ENCODE measurements around the gene CASZ1.

CASZ1 gene

DNA sequence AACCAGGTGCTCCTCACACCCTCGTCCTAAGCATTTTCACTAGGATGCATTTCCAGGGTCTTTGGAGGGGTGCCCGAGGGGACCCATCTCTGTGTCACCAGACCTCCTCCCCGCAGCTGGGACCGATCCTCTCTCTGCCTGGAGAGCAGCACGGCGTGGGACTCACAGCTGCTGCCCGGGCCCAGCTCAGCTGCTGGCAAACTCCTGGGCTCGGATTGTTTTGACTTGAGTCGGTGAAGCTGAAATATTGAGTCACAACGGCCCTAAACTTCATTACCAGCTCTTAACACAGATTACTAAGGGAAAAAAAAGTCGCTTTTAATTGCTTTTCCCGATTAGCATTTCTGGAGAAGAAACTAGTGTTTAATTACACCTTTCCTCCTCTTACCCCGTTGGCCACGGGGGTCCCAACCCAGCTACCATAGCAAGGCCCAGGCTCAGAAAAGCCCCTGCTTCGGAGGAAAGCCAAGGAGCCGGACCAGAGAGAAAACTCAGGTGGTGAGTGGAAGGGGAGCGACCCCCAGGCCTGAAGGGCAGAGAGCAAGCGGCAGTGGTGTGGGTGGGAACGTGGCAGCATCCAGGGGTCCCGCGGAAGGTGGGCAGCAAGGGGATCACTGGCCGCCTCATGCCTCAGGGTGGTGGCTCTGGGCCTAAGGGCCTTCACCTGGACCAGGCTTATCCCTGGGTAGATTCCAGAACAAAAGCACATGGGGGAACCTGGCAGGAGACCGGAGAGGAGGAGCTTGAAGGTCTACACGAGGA is 41.7 kb downstream of the CASZ1 start:
- DNase-seq (ENCODE audit: insufficient read length) (no peak), FAIRE-seq (no peak)
- TF ChIP-seq POLR2AphosphoS5 (IDR thresholded peaks at IDR 0.05; ENCODE audit: low read depth, low read length) (no peak), TAF1 (IDR thresholded peaks at IDR 0.05; ENCODE audit: borderline replicate concordance, low read depth, low read length) (no peak), POLR2A (IDR thresholded peaks at IDR 0.05; ENCODE audit: low read depth, low read length) (no peak)

DNA sequence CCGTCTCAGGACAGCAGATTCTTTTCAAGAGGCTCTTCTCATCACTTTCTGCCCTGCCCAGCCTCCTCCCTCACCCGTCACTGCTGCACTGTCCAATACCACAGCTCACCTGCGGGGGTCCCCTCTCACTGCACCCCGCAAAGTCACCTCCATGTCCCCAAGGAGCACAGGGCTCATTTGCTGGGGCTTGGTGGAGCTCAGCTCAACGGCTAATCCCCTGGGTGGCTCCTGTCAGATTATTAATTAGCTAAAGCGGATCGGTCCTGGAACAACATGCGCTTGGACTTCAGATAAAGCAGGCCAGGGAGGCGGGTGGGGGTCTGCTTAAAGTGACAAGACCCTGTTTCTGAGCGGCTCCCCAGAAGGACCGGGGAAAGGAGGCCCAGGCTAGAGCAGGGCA is 43.1 kb downstream of the CASZ1 start:
- TF ChIP-seq TAF1 (IDR thresholded peaks at IDR 0.05; ENCODE audit: borderline replicate concordance, low read depth, low read length) (no peak), POLR2AphosphoS5 (IDR thresholded peaks at IDR 0.05; ENCODE audit: low read depth, low read length) (no peak), POLR2A (IDR thresholded peaks at IDR 0.05; ENCODE audit: low read depth, low read length) (no peak)
- FAIRE-seq (no peak), DNase-seq (ENCODE audit: insufficient read length) (no peak)

DNA sequence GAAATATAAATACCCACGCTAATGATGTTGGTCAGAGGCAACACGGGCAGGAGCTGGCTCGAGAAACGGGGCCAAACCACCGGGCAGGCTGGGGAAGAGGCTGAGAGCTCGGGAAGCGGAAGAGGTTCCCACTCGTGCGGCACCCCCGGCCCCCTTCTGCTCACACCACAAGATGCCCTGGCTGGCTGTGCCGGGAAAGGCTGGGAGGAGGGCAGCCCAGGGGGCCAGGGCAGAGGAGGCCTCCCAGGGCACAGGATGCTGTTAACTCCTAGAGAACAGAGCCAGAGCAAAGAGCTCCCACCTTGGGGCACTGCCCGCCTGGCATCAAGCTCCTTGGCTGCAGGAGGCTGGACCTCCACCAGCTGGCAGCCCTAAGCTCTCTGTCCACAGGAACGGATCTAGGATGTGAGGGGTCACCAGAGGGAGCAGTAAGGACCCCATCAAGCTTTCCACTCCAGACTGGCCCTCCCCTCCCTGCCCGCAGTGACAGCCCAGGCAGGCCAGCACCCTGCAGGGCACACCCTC is 44.8 kb downstream of the CASZ1 start:
- DNase-seq (ENCODE audit: insufficient read length) = no peak
- TF ChIP-seq POLR2AphosphoS5 (IDR thresholded peaks at IDR 0.05; ENCODE audit: low read depth, low read length) (no peak), POLR2A (IDR thresholded peaks at IDR 0.05; ENCODE audit: low read depth, low read length) (no peak), TAF1 (IDR thresholded peaks at IDR 0.05; ENCODE audit: borderline replicate concordance, low read depth, low read length) (no peak)
- FAIRE-seq = no peak

GRCh38 chr1:10751160-10751559 is 45.3 kb downstream of the CASZ1 start:
- TF ChIP-seq POLR2AphosphoS5 (IDR thresholded peaks at IDR 0.05; ENCODE audit: low read depth, low read length) (no peak), POLR2A (IDR thresholded peaks at IDR 0.05; ENCODE audit: low read depth, low read length) (no peak), TAF1 (IDR thresholded peaks at IDR 0.05; ENCODE audit: borderline replicate concordance, low read depth, low read length) (no peak)
- no peak for FAIRE-seq

DNA sequence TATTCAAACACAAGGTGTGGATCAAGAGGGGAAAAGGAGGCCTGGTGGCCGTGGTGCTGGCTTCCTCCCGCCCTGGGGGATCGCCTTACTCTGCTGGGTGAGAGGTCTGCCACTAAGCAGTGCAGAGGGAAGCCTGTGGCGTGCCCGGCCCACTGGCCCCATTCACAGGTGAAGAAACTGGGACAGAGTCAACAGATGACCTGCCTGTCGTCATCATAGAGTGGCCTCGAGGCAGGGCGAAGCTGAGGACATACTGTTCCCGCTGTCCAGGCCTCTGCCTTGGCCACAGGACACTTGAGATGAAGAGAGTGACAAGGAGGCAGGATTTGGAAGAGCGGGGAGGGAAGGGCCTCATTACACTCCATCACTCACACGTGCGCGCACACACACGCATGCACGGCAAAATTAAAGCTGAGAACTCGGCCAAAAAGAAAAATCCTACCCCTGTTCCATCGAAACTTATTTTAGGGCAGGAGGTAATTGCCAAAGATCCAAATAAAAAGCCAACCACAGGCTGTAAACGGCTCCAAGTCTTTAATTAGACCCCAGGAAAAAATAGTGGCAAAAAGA is 50.5 kb downstream of the CASZ1 start:
- TF ChIP-seq POLR2AphosphoS5 (IDR thresholded peaks at IDR 0.05; ENCODE audit: low read depth, low read length) (no peak), POLR2A (IDR thresholded peaks at IDR 0.05; ENCODE audit: low read depth, low read length) (no peak), TAF1 (IDR thresholded peaks at IDR 0.05; ENCODE audit: borderline replicate concordance, low read depth, low read length) (no peak)
- DNase-seq (ENCODE audit: insufficient read length) (no peak), FAIRE-seq (no peak)

More at GRCh38 chr1:10751160-10751559, 45.3 kb downstream of the CASZ1 start:
- no peak for DNase-seq (ENCODE audit: insufficient read length)

- TF ChIP-seq TAF1 (IDR thresholded peaks at IDR 0.05; ENCODE audit: borderline replicate concordance, low read depth, low read length) (no peak), POLR2A (IDR thresholded peaks at IDR 0.05; ENCODE audit: low read depth, low read length) (no peak), POLR2AphosphoS5 (IDR thresholded peaks at IDR 0.05; ENCODE audit: low read depth, low read length) (no peak)
- no peak for DNase-seq (ENCODE audit: insufficient read length)
- FAIRE-seq = no peak
Observed at GRCh38 chr1:10745383-10745782, 51.1 kb downstream of the CASZ1 start.

DNA sequence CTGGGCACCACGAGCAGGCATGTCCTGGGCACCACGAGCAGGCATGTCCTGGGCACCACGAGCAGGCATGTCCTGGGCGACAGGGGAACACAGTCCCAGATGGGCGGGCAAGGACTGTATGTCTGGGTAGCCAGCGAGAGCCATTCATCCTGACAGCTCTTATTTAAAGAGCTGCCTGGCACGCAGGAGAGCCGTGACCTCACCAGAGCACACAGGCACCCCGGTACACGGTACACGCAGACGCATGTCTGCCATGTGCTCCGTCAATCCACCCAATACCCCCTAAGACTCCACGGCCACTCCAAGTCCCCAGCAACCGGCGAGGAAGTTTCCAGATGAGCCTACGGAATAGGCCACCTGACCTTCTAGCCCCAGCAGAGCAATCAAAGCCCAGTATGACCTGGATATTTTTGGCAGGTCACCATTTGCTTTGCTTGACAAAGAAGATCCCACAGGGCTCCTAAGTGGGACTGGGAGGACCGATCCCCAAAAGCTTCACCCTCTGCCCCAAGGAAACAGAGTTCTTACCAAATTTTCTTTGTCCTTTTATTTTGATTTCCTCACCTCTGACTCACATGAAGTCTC is 51.7 kb downstream of the CASZ1 start:
- DNase-seq (ENCODE audit: insufficient read length) (no peak), FAIRE-seq (no peak)
- TF ChIP-seq POLR2A (IDR thresholded peaks at IDR 0.05; ENCODE audit: low read depth, low read length) (no peak), POLR2AphosphoS5 (IDR thresholded peaks at IDR 0.05; ENCODE audit: low read depth, low read length) (no peak), TAF1 (IDR thresholded peaks at IDR 0.05; ENCODE audit: borderline replicate concordance, low read depth, low read length) (no peak)

DNA sequence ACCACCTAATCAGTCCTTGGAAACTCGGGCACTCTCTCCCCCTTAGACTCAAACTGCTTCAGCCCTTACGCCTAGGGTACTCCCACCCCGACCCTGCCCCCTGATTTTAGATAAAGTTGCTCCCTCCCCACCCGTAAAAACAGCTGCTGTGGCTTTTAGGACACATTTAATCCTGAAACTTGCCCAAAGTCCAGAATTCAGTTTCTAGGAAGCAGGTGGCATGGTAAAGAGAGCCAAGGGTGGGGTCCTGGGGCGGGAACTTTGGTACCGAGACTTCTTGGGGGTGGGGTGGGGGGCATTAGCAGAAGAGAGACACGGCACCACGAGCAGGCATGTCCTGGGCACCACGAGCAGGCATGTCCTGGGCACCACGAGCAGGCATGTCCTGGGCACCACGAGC is 52.4 kb downstream of the CASZ1 start:
- FAIRE-seq = no peak
- TF ChIP-seq TAF1 (IDR thresholded peaks at IDR 0.05; ENCODE audit: borderline replicate concordance, low read depth, low read length) = no peak
- TF ChIP-seq POLR2AphosphoS5 (IDR thresholded peaks at IDR 0.05; ENCODE audit: low read depth, low read length) = no peak
- TF ChIP-seq POLR2A (IDR thresholded peaks at IDR 0.05; ENCODE audit: low read depth, low read length) = no peak
- DNase-seq (ENCODE audit: insufficient read length) = no peak

DNA sequence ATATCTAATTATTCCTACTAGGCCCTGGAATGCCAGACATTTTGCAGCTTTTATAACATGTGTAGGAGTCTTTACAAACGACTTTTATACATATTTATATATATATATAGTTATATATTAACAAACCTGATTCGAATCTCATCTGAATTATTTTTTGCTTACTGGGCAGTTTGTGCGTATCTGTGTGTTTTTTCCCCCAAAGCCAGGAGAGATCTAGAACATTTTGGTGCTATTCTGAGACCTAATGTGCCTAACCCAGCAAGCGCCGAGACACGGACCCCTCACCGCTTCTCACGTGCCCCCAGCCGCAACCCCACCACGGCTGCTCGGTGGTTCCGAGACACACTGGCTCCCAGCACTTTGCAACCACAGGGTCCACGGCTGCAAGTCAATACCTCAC is 54.8 kb downstream of the CASZ1 start:
- TF ChIP-seq TAF1 (IDR thresholded peaks at IDR 0.05; ENCODE audit: borderline replicate concordance, low read depth, low read length) = no peak
- no peak for TF ChIP-seq POLR2A (IDR thresholded peaks at IDR 0.05; ENCODE audit: low read depth, low read length)
- no peak for TF ChIP-seq POLR2AphosphoS5 (IDR thresholded peaks at IDR 0.05; ENCODE audit: low read depth, low read length)
- DNase-seq (ENCODE audit: insufficient read length) (no peak), FAIRE-seq (no peak)

GRCh38 chr1:10740123-10740522 is 56.3 kb downstream of the CASZ1 start:
- FAIRE-seq (no peak), DNase-seq (ENCODE audit: insufficient read length) (no peak)
- TF ChIP-seq TAF1 (IDR thresholded peaks at IDR 0.05; ENCODE audit: borderline replicate concordance, low read depth, low read length) = no peak
- TF ChIP-seq POLR2A (IDR thresholded peaks at IDR 0.05; ENCODE audit: low read depth, low read length) = no peak
- no peak for TF ChIP-seq POLR2AphosphoS5 (IDR thresholded peaks at IDR 0.05; ENCODE audit: low read depth, low read length)

- FAIRE-seq = no peak
- TF ChIP-seq POLR2AphosphoS5 (IDR thresholded peaks at IDR 0.05; ENCODE audit: low read depth, low read length) = no peak
- TF ChIP-seq TAF1 (IDR thresholded peaks at IDR 0.05; ENCODE audit: borderline replicate concordance, low read depth, low read length) = no peak
- TF ChIP-seq POLR2A (IDR thresholded peaks at IDR 0.05; ENCODE audit: low read depth, low read length) = no peak
Observed at GRCh38 chr1:10739589-10739988, 56.9 kb downstream of the CASZ1 start.

More at GRCh38 chr1:10739589-10739988, 56.9 kb downstream of the CASZ1 start:
- DNase-seq (ENCODE audit: insufficient read length) = no peak

All from GM12892 (cell line).